GM12892 (cell line): ENCODE results near the gene PSMA5.

ENCODE experiments used
- POLR2A ChIP-seq: IDR thresholded peaks from 2 replicates; pipeline ENCODE4 v1.6.1; 2011; ENCODE audit warnings: low read depth, low read length, control low read depth
- POLR2AphosphoS5 ChIP-seq: IDR thresholded peaks from 2 replicates; pipeline ENCODE4 v1.6.1; 2011; ENCODE audit warnings: low read depth, low read length, control low read depth

GRCh38 chr1:109447524-109447923 is 21.3 kb upstream of the PSMA5 start:
- TF ChIP-seq POLR2A = no peak
- no peak for TF ChIP-seq POLR2AphosphoS5
